ENCODE data around the gene UBL4A. TPM values are rescaled to one million over a fixed set of nuclear protein-coding genes. Genes with fewer than 3 reads are reported as not detected.

UBL4A gene
- total and polyA plus RNA-seq, 2 experiments from 2014 or later, result 53.4 to 65.2 TPM

DNA sequence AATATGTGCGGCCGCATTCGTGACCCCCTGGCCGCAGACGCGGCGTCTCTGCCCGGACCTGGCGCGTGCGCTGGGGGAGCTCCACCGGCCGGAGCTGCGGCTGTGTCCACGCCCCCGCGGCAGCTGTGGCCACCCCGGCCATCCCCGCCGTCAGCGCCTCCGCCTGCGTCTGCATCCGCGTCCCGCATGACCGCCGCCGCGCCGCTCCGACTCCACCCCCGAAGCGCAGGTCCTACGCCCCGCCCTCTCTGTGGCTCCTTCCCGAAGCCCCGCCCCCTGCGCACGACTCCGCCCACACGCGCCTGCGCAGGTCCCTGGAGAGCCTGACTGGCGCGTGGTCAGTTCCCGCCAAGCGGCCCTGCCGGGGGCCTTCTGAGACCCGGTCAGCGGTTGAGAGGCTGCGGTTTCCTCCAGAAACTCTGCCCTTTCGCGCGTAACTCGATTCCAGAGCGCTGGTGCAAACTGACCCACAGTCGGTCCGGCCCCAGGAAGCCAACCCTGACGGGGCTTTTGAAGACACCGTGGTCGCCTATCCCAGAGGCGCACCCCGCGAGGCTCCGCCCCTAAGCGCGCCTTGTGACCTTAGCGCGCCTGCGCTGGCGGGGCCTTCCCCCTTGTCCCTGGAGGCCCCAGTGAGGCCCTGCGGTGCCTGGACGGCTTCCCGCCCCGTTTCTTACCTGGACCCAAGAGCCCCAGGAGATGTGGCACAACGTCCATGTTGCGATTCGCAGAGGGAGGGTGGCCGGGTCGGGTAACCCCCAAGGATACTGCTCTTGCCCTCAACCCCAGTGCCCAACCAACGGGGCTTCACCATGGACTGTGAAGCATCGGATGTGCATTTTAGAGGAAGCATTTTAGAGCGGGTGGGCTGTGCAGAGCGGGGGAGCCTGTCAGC, 7.4 kb downstream of the UBL4A start, which contains the start of gene LAGE3:
Gene LAGE3 (minus strand): TSS at position 554 of the 895 bp plus-strand sequence. CDS start 366 bp downstream, at position 188.
- peak; percentile 91 to 94 for DNase-seq (ENCODE audit: low read depth in 1 of 2, low spot score in 1 of 2)
- H3K4me3 ChIP-seq, result peak within 1 kb of the TSS; percentile 47
- TF ChIP-seq, protein P1, sequence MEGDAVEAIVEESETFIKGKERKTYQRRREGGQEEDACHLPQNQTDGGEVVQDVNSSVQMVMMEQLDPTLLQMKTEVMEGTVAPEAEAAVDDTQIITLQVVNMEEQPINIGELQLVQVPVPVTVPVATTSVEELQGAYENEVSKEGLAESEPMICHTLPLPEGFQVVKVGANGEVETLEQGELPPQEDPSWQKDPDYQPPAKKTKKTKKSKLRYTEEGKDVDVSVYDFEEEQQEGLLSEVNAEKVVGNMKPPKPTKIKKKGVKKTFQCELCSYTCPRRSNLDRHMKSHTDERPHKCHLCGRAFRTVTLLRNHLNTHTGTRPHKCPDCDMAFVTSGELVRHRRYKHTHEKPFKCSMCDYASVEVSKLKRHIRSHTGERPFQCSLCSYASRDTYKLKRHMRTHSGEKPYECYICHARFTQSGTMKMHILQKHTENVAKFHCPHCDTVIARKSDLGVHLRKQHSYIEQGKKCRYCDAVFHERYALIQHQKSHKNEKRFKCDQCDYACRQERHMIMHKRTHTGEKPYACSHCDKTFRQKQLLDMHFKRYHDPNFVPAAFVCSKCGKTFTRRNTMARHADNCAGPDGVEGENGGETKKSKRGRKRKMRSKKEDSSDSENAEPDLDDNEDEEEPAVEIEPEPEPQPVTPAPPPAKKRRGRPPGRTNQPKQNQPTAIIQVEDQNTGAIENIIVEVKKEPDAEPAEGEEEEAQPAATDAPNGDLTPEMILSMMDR (IDR thresholded peaks at IDR 0.05; ENCODE audit: low read depth, low read length), result no peak
- no peaks in the 10 kb centered on the region for H3K36me3 ChIP-seq
- H3K27ac ChIP-seq, result peak within 1 kb of the TSS; percentile 78
- H3K27me3 ChIP-seq, result no peaks in the 10 kb centered on the region
- H3K9me3 ChIP-seq (ENCODE audit: low read depth), result no peaks in the 10 kb centered on the region
- no peaks in the 10 kb centered on the region for H3K4me1 ChIP-seq (ENCODE audit: low read depth)

GRCh38 chrX:154477891-154478477, 8.4 kb downstream of the UBL4A start:
- TF ChIP-seq, protein P1 (IDR thresholded peaks at IDR 0.05; ENCODE audit: low read depth, low read length), result no peak
- Histone ChIP-seq H3K4me3 (peak overlapping the region; percentile 47), H3K9me3 (ENCODE audit: low read depth) (no peaks in the 10 kb centered on the region), H3K36me3 (no peaks in the 10 kb centered on the region), H3K27me3 (no peaks in the 10 kb centered on the region), H3K27ac (peak overlapping the region; percentile 78), H3K4me1 (ENCODE audit: low read depth) (no peaks in the 10 kb centered on the region)
- DNase-seq (ENCODE audit: low read depth in 1 of 2, low spot score in 1 of 2), result no peak

GRCh38 chrX:154476821-154477220, 9.6 kb downstream of the UBL4A start:
- H3K4me3 ChIP-seq, result no peak overlapping the region
- no peak overlapping the region for H3K27ac ChIP-seq
- no peaks in the 10 kb centered on the region for H3K27me3 ChIP-seq
- no peaks in the 10 kb centered on the region for H3K4me1 ChIP-seq (ENCODE audit: low read depth)
- H3K9me3 ChIP-seq (ENCODE audit: low read depth), result no peaks in the 10 kb centered on the region
- DNase-seq (ENCODE audit: low read depth in 1 of 2, low spot score in 1 of 2), result no peak
- TF ChIP-seq, protein P1 (IDR thresholded peaks at IDR 0.05; ENCODE audit: low read depth, low read length), result no peak
- H3K36me3 ChIP-seq, result no peaks in the 10 kb centered on the region

GRCh38 chrX:154473683-154474082, 12.7 kb downstream of the UBL4A start:
- Histone ChIP-seq H3K27ac (no peak overlapping the region), H3K4me1 (ENCODE audit: low read depth) (no peaks in the 10 kb centered on the region)
- TF ChIP-seq, protein P1 (IDR thresholded peaks at IDR 0.05; ENCODE audit: low read depth, low read length), result no peak

DNA sequence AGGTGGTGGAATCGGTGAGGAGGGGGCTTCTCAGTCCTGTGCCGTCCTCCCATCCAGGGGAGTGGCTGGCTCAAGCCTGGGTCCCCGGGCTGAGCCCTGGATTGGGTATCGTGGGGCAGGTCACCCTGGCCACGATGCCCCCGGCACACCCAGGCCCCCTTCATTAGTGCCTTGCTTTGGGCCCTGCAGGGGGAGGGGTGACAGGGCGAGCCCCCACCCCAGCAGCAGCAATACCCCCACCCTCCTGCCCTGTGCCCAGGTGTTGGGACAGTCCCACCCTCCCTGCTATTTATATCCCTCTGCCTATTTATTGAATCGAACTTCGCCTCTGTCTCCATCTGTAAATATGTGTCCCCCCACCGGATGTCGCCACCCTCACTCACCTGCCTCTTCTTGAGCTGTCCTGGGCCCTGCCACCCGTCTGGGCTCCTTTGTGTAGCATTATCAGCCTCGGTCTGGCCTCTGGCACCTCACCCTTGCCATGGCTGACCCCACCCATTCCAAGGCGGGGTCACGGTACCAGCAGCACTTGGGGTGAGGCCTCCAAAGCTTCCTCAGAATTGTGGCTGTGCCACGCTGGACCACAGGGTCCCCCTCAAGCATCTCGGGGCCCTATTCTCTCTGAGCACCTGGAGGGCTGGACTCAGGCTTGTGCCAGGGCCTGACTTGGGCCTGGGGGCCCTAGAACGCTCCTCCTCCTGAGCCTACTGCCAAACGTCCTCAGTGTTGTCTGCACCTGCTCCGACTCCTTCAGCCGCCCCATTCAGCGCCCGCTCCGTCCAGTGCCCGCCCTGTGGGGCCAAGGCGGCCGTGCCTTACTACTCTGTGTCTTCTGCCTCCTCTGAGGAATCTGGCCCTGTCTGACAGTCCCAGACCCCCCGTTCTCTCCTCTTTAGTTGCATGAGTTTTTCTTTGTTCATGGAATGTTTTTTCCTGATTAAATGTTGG, 13.5 kb downstream of the UBL4A start:
- H3K27ac ChIP-seq, result no peak overlapping the region
- no peaks in the 10 kb centered on the region for H3K9me3 ChIP-seq (ENCODE audit: low read depth)
- DNase-seq (ENCODE audit: low read depth in 1 of 2, low spot score in 1 of 2), result no peak
- H3K4me1 ChIP-seq (ENCODE audit: low read depth), result no peaks in the 10 kb centered on the region
- TF ChIP-seq, protein P1 (IDR thresholded peaks at IDR 0.05; ENCODE audit: low read depth, low read length), result no peak
- H3K4me3 ChIP-seq, result no peak overlapping the region
- no peaks in the 10 kb centered on the region for H3K27me3 ChIP-seq
- no peaks in the 10 kb centered on the region for H3K36me3 ChIP-seq

More at GRCh38 chrX:154473683-154474082, 12.7 kb downstream of the UBL4A start:
- DNase-seq (ENCODE audit: low read depth in 1 of 2, low spot score in 1 of 2), result no peak
- Histone ChIP-seq H3K27me3 (no peaks in the 10 kb centered on the region), H3K36me3 (no peaks in the 10 kb centered on the region), H3K4me3 (no peak overlapping the region), H3K9me3 (ENCODE audit: low read depth) (no peaks in the 10 kb centered on the region)
